Ramos (cell line): ENCODE data around the gene FGF12.

Source experiments
- in situ Hi-C: fragments of 300-500 bp; cut with MboI; formaldehyde crosslinking; loops from one replicate; pipeline ENCODE4 v1.14.3; 2022; ENCODE audit warnings: low sequenced_read_pairs; ENCODE audit not compliant: unreplicated experiment

Gene FGF12

DNA sequence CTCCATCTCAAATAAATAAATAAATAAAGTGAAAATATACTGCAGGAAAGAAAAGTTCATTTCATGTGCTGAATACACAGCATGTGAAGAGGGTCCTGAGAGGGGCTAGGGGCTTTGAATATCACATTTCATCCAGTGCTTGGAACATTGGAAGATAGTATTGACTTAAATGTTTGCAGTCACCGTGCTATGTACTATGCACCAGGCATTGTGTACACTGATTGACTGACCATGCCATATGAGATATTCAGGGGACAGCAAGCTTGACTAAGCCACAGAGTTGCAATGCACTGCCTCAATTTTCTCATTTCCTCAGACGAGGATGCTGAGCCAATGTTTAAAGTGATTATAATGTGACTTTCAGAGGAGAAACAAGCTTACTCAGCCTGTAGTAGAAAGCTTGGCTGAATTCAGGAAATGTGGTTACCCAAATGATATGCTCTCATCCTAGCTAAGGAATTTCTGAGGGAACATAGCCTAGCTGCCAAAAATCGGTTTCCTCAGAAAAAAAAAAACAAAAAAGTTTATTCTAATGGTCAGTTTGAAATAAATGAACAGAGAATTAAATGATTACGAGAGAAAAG is 557.9 kb downstream of the FGF12 start:
- in situ Hi-C loops, result no loop called here

DNA sequence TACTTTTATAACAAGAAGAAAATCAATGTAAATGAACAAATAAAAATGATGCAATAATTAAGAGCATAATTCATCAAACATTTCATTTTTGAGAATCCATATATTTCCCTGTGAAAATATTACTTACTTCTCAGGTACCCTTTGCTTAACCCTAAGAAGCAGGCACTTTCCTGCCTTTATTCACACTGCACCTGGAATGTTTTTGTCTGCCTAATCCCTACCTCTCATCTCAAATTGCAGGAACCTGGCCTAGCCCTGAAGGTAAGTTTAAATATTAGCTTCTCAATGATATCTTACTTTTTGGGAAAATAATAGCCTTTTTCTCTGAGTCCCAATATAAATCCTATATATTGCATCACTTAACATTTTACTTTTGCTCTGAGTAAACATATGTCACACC is 559.1 kb downstream of the FGF12 start:
- in situ Hi-C loops, result no loop called here

DNA sequence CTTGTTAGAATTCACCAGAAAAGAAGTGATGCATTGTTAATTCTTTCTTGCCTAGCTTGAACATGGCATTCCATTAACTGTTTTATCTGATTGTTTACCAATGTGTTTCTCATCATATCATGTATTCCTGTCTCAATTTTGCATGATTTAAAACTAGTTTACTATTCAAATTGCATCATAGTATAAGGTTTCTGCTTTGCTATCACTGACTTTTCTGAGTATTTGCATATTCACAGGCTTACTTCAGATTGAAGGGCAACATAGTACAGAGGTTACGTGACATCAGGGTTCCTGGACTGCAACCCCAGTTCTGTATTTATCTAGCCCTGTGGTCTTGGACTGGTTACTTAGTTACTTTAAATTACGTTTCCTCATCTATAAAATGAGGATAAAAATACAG is 561.8 kb downstream of the FGF12 start:
- in situ Hi-C loops, result no loop called here

DNA sequence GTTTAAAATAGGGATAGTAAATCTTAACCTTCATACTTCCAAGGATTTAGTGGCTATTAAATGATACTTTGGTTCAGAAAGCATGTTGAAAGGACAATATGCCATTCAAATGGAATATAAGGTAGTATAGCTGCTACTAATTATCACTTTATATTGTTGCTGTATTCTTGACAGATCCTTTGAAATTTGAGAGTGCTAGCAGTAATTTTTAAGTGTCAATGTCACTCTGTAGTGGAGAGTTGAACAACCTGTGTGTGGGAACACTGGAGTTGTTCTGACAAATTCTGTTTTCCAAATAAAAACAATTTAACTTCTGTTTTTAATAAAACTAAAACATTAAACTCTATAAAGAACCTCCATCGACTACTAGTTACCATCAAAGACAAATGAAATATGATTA is 565.7 kb downstream of the FGF12 start:
- in situ Hi-C loops, result no loop called here

DNA sequence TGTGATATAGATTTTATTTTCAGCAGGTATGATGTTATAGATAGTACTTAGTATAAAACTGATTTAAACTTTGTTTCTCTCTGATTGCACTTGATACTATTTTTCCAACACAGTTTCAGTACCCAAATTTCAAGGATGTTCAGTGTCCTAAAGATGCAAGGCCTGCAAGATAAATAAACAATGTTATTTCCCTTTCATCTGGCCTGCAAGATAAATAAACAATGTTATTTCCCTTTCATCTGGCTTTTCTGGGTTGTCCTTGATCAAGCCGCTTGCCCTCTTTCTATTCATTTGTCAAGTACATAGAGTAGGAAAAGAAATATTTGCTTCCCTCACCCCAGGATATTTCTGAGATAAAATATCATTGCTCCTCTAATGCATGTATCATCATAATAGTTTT is 571.0 kb downstream of the FGF12 start:
- in situ Hi-C loops, result no loop called here

DNA sequence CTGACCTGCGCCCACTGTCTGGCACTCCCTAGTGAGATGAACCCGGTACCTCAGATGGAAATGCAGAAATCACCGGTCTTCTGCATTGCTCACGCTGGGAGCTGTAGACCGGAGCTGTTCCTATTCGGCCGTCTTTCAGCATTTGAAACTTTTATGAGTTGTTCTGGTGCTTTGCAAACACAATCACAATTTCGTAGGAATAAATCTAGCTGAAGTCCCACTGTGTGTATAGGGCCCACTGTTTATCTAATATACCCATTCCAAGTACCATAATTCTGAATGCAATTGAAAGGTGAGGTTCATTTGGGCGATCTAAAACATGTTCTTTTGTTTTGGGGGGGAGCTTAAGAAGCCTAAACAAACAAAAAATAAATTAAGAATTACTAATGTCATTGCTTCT is 572.1 kb downstream of the FGF12 start:
- in situ Hi-C loops, result no loop called here

DNA sequence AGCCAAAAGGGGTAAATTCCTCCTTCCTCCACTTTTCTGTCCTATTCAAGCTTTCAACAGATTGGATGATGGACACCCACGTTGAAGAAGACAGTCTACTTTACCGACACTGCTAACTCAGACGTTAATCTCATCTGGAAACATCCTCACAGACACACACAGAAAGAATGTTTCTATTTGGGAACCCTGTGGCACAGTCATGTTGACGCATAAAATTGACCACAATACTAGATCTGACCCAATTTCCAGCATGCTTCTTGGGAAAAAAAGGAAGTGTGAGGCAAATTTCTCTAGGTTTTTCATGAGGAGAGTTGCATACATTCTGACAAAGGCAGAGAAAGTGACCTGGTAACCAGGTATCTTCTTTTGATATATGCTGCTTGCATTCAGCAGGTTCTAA is 594.1 kb downstream of the FGF12 start:
- in situ Hi-C loops, result no loop called here

DNA sequence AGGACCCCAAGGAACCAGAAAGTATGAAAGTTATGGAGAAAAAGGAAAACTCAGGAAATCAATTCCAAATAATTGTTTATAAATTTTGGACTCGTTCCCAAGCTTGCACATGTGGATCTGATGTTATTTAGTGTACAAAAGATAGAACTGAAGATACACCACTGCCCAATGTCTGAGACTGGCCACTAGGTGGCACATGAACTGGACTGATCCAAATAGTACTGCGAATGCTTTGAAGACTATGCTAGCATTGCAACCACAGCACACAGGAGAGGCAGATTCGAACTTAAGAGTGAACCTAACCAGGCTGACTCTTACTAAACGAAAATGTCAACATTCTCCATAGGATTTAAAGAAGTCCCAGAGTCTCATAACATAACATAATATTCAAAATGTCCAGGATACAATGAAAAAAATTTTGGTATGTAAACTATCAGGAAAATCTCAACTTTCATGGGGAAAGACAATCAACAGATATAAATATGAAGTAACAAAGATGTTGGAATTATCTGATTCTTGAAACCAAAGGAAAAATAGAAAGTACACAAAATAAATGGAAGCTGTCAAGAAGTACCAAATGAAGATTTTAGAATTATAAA is 596.7 kb downstream of the FGF12 start:
- in situ Hi-C loops, result no loop called here

DNA sequence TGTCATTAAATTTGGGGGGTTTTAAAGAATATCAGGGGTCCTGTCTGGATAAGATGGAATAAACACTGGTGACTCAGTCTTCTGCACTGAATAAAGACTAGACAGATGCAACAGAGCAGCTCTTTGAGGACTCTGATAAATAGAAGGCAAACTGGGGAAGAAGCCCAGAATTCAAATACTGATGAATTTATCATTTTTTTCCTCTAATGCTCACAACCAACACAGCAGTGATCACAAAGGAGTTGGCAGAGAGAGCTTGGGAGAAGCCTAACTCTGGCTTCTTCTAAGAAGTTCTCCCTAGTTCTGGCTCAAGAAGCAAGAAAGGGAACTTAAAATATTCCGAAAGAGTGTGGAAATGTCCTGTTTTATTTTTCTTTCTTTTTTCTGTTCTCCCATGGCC is 597.8 kb downstream of the FGF12 start:
- in situ Hi-C loops, result no loop called here

DNA sequence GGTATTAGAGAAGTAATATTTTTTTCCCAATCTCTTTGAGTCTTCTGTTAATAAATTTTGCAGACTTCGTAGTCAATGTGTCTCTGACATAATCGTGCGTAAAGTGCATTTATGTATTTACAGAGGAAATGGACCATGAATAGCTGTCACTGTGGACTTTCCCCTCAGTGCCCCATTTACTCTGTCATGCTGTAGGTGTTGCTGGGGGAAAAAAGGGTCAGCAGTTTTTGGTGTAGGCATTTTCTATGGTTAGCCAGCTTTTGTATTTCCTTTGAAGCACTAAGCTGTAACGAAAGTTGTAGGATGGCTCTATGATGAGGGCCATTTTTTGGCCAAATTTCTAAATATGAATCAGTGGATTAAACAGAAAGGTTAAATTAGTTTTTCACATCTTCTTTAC is 598.4 kb downstream of the FGF12 start:
- in situ Hi-C loops, result no loop called here

DNA sequence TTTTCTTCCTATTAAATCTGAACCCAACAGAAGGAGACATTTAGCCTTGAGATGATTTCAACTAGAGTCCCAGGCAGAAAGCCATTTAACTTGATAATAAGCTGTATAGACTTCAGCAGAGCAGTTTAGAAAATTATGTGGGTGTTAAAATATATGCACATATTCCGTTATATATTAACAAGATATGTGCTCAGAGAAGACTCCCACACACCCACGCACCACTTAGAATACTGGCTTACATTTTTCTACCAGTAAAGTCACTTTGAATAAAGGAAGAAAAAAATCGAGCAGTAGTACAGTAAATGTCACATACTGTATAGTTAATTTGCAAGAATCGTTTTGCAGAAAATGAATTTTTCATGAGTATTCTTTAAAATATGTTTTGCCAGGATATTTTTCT is 599.3 kb downstream of the FGF12 start:
- in situ Hi-C loops, result no loop called here

DNA sequence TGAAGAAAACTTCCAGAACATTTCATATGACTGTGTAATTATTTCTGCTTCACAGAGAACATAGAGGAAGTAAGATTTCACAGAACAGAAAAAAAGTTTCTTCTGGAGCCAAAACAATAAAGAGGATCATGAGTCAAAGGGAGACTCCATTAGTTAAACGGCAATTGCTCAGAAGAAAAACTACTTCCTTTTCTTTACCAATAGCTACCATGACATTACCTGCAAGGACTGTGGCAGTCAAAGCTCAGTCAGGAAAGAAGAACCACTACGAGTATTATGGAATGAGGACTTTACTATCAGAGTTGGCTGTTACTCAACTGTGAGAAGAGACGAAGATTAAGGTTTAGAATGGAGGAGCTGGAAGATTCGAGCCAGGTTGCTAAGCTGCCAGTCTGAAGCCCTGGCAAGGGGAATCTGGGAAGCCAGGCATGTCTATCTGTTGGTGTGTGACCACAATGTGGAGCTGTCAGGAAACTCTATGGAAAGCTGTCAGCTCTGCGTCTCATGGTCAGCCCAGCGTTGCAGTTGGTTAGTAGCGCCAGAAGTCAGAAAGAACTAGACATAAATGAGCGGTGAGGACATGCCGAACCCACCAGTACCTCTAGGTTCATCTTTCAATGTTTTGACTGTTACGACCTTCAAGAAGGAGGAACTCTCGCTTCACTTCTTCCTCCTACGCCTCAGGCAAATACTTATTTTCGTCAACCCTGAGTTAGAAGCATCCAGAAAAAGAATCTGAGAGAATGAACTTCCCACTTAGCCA is 604.3 kb downstream of the FGF12 start:
- in situ Hi-C loops, result no loop called here

DNA sequence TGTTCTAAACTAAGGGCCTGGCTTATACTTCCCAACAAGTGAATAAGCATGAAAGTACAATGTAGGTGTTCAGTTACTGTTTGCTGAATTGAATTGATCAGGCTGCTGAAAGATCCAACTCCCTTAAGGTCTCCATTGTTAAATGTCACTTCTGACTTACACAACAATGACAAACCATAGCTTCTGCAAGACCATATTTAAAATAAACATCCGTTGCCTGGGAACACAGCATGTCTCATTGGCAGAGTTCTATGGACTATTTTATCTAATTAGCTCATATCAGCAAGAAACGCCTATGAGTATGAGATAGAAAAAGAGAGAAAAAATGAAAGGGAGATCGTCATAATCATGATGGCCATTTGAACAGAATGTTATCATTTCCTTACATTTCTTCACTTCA is 605.4 kb downstream of the FGF12 start:
- in situ Hi-C loops, result no loop called here

DNA sequence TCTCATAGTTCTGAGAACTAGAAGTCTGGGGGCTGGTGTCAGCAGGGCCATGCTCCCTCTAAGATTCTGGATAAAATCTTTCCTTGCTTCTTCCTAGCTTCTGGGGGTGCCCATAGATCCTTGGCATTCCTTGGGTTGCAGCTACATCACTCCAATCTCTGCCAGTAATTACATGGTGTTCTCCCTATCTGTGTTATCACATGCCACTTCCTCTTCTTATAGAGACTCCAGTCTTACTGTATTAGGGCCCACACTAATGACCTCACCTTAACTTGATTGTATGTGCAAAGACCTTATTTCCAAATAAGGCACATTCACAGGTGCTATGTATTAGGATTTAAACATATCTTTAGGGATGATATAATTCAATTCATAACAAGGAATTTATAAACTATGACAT is 618.5 kb downstream of the FGF12 start:
- in situ Hi-C loops, result no loop called here

DNA sequence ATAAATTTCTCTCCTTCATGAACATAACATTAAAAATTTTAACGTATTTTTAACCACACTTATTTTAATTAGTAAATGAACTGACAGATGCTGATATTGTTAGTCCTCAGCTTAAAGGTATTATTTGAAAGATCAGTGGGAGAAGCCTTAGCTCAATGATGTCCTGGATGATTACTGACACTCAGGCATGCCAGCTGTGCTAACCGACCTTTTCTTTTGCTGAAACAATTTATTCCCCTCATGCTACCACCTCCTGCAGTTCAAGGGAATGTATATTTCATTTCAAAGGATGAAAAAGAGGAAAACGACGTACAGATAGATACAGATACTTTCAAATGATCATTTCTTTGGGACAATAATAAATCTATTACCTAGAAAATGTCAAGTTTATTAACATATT is 620.8 kb downstream of the FGF12 start:
- in situ Hi-C loops, result no loop called here

DNA sequence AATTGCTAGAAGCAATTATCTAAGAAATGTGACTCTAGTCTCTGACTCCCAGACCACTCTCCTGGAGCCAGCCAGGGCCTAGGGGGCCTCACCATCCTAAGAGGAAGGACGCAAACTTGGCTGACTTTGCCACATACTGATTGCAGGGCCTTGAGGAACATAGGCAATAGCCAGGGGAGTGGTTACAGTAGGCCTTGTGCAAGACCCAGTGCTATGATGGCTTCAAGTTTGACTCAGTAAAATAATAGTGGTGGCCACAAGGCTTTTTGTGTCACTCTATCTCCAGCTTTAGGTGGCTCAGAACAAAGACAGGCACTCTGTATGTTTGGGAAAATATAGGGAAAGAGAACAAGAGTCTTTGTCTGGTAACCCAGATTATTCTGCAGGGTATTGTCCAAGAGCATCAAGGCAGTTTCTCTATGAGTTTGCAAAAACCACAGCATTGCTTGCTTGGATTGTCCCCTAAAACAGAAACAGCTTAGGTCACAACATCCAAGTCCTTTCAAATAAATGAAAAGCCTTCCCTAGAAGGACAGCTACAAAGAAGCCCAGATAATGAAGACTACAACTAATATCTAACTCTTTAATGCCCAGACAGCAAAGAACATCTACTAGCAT is 634.8 kb downstream of the FGF12 start:
- in situ Hi-C loops, result no loop called here

DNA sequence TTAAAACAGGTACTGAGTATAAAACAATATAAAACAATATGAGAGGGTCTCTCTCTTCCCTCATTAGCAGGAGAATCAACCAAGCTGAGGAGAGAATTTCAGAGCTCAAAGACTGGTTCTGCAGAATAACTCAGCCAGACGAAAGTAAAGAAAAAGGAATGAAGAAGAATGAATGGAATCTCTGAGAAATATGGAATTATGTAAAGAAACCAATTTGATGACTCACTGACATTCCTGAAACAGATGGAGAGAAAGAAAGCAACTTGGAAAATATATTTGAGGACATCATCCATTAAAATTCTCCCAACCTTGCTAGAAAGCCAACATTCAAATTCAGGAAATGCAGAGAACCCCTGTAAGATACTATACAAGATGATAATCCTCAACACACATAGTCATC is 635.5 kb downstream of the FGF12 start:
- in situ Hi-C loops, result no loop called here

DNA sequence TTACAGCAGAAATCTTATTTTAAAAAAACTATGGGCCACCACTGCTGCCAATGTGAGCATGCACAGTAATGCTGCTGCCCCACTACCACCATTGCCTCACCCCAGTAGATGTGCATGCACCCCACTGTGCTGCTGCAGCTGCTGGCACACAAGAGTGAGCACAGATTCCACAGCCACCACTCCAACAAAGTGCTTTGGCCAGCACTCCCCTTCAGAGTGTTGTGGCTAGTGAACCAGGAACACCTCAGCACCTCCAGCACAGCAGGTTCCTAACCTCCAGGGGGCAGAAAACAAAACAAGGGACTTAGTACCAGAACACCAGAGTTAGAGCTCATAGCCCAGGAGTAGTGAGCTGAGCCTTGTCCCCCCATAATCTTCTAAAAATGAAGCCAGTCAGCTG is 636.8 kb downstream of the FGF12 start:
- in situ Hi-C loops, result no loop called here
